Skeletal muscle tissue (tissue), 4 donors: ENCODE measurements around the gene BCAS3. TPM values are rescaled to one million over a fixed set of nuclear protein-coding genes. Genes with fewer than 3 reads are reported as not detected.
A peak's percentile ranks its signal among the peaks of the same experiment; 100 is the strongest.

Source experiments
- H3K27ac ChIP-seq: one replicate; pipeline ENCODE4 v1.7.0; 2013; ENCODE audit warnings: mild to moderate bottlenecking, low read depth, low read length, inconsistent platforms
- H3K27me3 ChIP-seq, 3 donors: one replicate each; pipeline ENCODE4 v1.7.0; 2013; ENCODE audit warnings: low read length in 3 of 3; ENCODE audit not compliant: control insufficient read depth in 3 of 3, insufficient read depth in 3 of 3
- H3K36me3 ChIP-seq, 3 donors: one replicate each; pipeline ENCODE4 v1.7.0; 2013; ENCODE audit warnings: low read length in 3 of 3; ENCODE audit not compliant: control insufficient read depth in 3 of 3, insufficient read depth in 3 of 3
- H3K4me1 ChIP-seq, 3 donors: one replicate each; pipeline ENCODE4 v1.7.0; 2013; ENCODE audit warnings: low read length in 3 of 3, mild to moderate bottlenecking in 3 of 3; ENCODE audit not compliant: control insufficient read depth in 3 of 3, insufficient read depth in 3 of 3
- H3K4me3 ChIP-seq, 3 donors: one replicate each; pipeline ENCODE4 v1.7.0; 2013; ENCODE audit warnings: low read length in 3 of 3
- H3K9ac ChIP-seq, 3 donors: one replicate each; pipeline ENCODE4 v1.7.0; 2013; ENCODE audit warnings: low read length in 3 of 3, mild to moderate bottlenecking in 3 of 3, moderate library complexity in 2 of 3, low read depth in 1 of 3
- H3K9me3 ChIP-seq, 3 donors: one replicate each; pipeline ENCODE4 v1.7.0; 2013; ENCODE audit warnings: low read length in 3 of 3; ENCODE audit not compliant: control insufficient read depth in 3 of 3
- total RNA-seq: library from RNA; depleted of rRNA; stranded (reverse); fragments of >200 nt; gene quantifications from one replicate; pipeline ENCODE4 v1.2.3, GENCODE V29; 2014
- donor health status: Osteomylitis.

The BCAS3 gene
- total RNA-seq, 1 donor from 2014 or later = 25.1 TPM

GRCh38 chr17:61366076-61366714 lies 688.5 kb downstream of the BCAS3 start:
- no peak overlapping the region for H3K9ac ChIP-seq
- peaks cover 0 to 4% (median 3%) of the 10 kb centered on the region in 3 donors for H3K36me3 ChIP-seq
- no peaks in the 10 kb centered on the region for H3K4me1 ChIP-seq
- no peak overlapping the region for H3K27ac ChIP-seq
- no peaks in the 10 kb centered on the region for H3K9me3 ChIP-seq
- H3K27me3 ChIP-seq = no peaks in the 10 kb centered on the region
- no peak overlapping the region for H3K4me3 ChIP-seq

DNA sequence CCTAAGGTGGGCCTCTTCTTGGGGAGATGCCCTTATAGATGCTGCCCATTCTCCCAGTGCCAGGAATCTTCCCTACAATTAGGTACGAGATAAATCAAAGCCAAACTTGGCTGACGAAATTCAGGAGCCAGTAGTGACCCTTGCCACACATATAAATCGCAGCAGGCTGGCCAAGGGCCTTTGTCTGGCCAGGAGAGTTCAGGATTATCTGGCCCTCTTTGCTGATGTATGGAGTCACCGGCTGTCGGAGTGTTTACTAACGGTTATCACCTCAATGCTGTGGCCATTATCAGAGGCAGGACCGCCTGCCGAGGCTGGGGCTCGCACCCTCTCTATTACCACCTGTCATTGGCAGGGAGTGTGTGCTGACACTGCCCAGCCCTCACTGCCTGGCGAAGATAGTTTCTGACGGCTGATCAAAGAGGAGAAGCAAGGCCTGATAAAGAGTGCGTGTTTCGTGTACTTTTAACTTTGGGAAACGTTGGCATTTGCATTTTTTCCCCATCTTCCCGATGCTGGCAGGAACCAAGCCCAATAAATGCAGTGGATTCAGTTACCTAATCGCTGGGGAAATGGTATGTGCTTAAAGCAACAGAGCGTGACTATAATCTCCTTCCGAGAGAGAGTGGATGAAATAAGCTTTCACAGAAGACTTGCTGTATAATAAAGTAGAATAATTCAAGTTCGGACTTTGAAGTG lies 689.2 kb downstream of the BCAS3 start:
- Histone ChIP-seq H3K36me3 (peaks cover 0 to 4% (median 3%) of the 10 kb centered on the region in 3 donors), H3K27ac (no peak overlapping the region)

GRCh38 chr17:61368049-61368831 lies 690.6 kb downstream of the BCAS3 start:
- H3K36me3 ChIP-seq = peaks cover 0 to 4% (median 3%) of the 10 kb centered on the region in 3 donors
- H3K27ac ChIP-seq = no peak overlapping the region
- H3K4me3 ChIP-seq = no peak overlapping the region
- no peaks in the 10 kb centered on the region for H3K27me3 ChIP-seq
- no peaks in the 10 kb centered on the region for H3K9me3 ChIP-seq
- no peaks in the 10 kb centered on the region for H3K4me1 ChIP-seq
- H3K9ac ChIP-seq = no peak overlapping the region

More for the DNA sequence above, 689.2 kb downstream of the BCAS3 start:
- no peaks in the 10 kb centered on the region for H3K9me3 ChIP-seq
- no peak overlapping the region for H3K9ac ChIP-seq
- no peak overlapping the region for H3K4me3 ChIP-seq
- no peaks in the 10 kb centered on the region for H3K27me3 ChIP-seq
- no peaks in the 10 kb centered on the region for H3K4me1 ChIP-seq

GRCh38 chr17:61368832-61369450 lies 691.3 kb downstream of the BCAS3 start:
- Histone ChIP-seq H3K36me3 (peaks cover 0 to 4% (median 3%) of the 10 kb centered on the region in 3 donors), H3K4me1 (no peaks in the 10 kb centered on the region), H3K4me3 (no peak overlapping the region), H3K9ac (no peak overlapping the region), H3K27ac (no peak overlapping the region), H3K27me3 (no peaks in the 10 kb centered on the region), H3K9me3 (no peaks in the 10 kb centered on the region)

DNA sequence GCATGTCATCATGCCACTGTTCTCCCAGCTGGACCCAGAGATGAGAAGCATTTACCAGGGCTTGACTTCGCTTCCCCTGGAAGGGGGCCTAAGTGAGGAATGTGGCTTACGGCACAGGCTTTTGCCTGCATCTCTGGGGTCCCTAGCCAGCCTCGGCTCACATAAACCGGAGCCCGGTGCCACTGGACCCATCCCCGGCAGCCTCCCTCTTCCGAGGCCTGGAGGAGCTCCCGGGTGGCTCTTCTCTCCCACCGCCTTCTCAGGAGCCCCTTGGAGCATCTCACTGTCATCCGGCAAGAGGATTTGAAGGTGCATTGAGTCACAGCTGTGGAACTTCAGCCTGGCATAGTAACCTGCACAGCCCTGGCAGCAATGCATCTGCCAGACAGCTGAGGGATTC lies 692.1 kb downstream of the BCAS3 start:
- Histone ChIP-seq H3K4me3 (no peak overlapping the region), H3K9ac (no peak overlapping the region), H3K9me3 (no peaks in the 10 kb centered on the region)

GRCh38 chr17:61371179-61371578 lies 693.5 kb downstream of the BCAS3 start:
- no peaks in the 10 kb centered on the region for H3K4me1 ChIP-seq
- H3K36me3 ChIP-seq = peaks cover 0 to 4% (median 3%) of the 10 kb centered on the region in 3 donors
- H3K9me3 ChIP-seq = no peaks in the 10 kb centered on the region
- no peaks in the 10 kb centered on the region for H3K27me3 ChIP-seq
- H3K4me3 ChIP-seq = no peak overlapping the region
- no peak overlapping the region for H3K27ac ChIP-seq
- no peak overlapping the region for H3K9ac ChIP-seq

More for the DNA sequence above, 692.1 kb downstream of the BCAS3 start:
- Histone ChIP-seq H3K27me3 (no peaks in the 10 kb centered on the region), H3K27ac (no peak overlapping the region), H3K36me3 (peaks cover 0 to 4% (median 3%) of the 10 kb centered on the region in 3 donors), H3K4me1 (no peaks in the 10 kb centered on the region)

- peaks cover under 1 to 3% (median 2%) of the 10 kb centered on the region in 3 donors for H3K4me1 ChIP-seq
- no peak overlapping the region for H3K27ac ChIP-seq
- H3K27me3 ChIP-seq = no peaks in the 10 kb centered on the region
- H3K4me3 ChIP-seq = no peak overlapping the region
- H3K9ac ChIP-seq = no peak overlapping the region
- H3K36me3 ChIP-seq = peaks cover 0 to 4% (median 3%) of the 10 kb centered on the region in 3 donors
- no peaks in the 10 kb centered on the region for H3K9me3 ChIP-seq
Observed at GRCh38 chr17:61371606-61372005, 694.0 kb downstream of the BCAS3 start.

GRCh38 chr17:61372436-61372835 lies 694.8 kb downstream of the BCAS3 start:
- no peaks in the 10 kb centered on the region for H3K27me3 ChIP-seq
- no peaks in the 10 kb centered on the region for H3K9me3 ChIP-seq
- H3K9ac ChIP-seq = no peak overlapping the region
- H3K27ac ChIP-seq = no peak overlapping the region
- peaks cover 0 to 4% (median 3%) of the 10 kb centered on the region in 3 donors for H3K36me3 ChIP-seq
- peaks cover 7 to 11% (median 10%) of the 10 kb centered on the region in 3 donors for H3K4me1 ChIP-seq
- no peak overlapping the region for H3K4me3 ChIP-seq

DNA sequence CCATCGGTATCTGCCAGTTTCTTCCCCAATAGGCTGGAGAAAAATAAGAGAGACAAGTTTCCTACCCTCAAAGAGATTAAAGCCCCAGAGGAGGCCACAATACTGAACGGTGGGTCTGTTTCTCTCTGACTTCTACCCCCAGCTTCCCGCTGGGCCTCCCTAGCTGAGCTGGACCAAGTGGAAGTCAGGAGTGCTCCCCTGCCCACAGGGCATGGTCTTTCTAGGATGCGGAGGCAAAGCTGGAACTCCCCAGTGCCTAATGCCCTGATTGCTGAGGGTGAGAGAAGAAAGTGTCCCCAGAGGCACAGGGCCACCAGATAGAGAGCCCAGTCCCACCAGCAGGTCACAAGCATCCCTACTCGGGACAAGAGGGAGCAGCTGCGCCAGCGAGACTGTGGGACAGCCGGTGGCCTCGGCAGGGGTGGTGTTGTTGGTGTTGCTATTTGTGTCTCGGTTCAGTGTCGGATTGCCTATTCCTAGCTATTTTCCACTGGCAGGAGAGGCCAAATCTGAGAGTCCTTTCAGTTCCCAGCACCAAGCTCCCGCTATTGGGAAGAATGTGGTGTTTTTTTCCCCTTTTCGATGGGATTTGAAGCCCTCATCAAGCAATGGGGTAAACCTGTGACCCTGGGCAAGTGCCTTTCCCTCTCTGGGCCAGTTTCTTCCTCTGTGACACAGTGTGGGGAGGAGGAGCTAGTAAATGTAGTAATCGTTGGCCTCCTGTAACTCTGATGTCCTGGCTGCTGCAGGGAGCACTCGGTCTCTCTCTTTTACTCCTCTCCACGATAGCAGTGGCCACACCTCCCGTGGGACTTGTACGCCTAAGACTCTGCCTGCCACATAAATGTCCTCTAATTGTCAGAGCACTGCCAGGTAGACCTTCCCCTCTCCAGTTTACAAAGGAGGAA lies 699.5 kb downstream of the BCAS3 start:
- H3K36me3 ChIP-seq = no peaks in the 10 kb centered on the region
- peaks cover 17 to 38% (median 21%) of the 10 kb centered on the region in 3 donors for H3K4me1 ChIP-seq
- peak overlapping the region; percentile 85 for H3K27ac ChIP-seq
- peak overlapping the region in 2 of 3 donors; percentile 33 to 54 for H3K4me3 ChIP-seq
- no peaks in the 10 kb centered on the region for H3K27me3 ChIP-seq
- peak overlapping the region; percentile 35 to 61 (median 60) for H3K9ac ChIP-seq
- no peaks in the 10 kb centered on the region for H3K9me3 ChIP-seq
